ENCODE data around the gene TET3. TPM values are rescaled to one million over a fixed set of nuclear protein-coding genes. Genes with fewer than 3 reads are reported as not detected.

Gene TET3
- polyA plus RNA-seq, 1 donor from 2014 or later: 18.2 TPM

- Histone ChIP-seq H3K9ac (ENCODE audit: low read length) (no peak overlapping the region), H3K27me3 (ENCODE audit: insufficient read depth, low read depth, low read length) (no peaks in the 10 kb centered on the region), H3K79me2 (replicated peaks; ENCODE audit: insufficient read depth, low read length) (peaks cover 89% of the 10 kb centered on the region), H3K36me3 (ENCODE audit: insufficient read depth, low read length) (no peaks in the 10 kb centered on the region), H3F3A (ENCODE audit: insufficient read depth, low read length, poor library complexity, severe bottlenecking) (no peaks in the 10 kb centered on the region), H3K9me3 (ENCODE audit: low read length) (no peaks in the 10 kb centered on the region), H2AFZ (ENCODE audit: low read depth, low read length) (no peak overlapping the region), H4K20me1 (ENCODE audit: insufficient read depth) (peaks cover 33% of the 10 kb centered on the region), H3K4me3 (ENCODE audit: low read length) (no peak overlapping the region), H3K4me2 (ENCODE audit: low read length) (no peak overlapping the region), H3K9me2 (ENCODE audit: insufficient read depth, low read length) (no peaks in the 10 kb centered on the region), H3K27ac (ENCODE audit: low read length) (no peak overlapping the region)
- no peak for TF ChIP-seq POLR2AphosphoS5 (IDR thresholded peaks at IDR 0.05)
Observed at GRCh38 chr2:74026687-74027241, 42.1 kb downstream of the TET3 start.

DNA sequence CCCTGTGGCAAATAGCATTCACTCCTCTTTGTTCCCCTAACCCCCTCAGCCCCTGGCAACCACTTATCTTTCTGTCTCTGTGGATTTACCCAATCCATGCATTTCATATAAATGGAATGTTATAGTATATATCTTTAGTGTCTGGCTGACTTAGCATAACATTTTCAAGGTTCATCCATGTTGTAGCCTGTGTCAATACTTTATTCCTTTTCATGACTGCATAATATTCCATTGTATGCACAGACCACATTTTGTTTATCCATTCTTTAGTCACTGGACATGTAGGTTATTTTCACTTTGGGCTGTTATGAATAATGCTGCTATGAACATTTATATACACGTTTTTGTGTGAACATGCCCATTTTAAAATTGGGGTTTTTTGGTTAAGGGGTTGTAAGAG lies 42.8 kb downstream of the TET3 start:
- H3K27me3 ChIP-seq (ENCODE audit: insufficient read depth, low read depth, low read length): no peaks in the 10 kb centered on the region
- H3K4me2 ChIP-seq (ENCODE audit: low read length): no peak overlapping the region
- no peak for TF ChIP-seq RAD21 (conservative IDR thresholded peaks at IDR 0.05)
- no peak for TF ChIP-seq MXI1 (conservative IDR thresholded peaks at IDR 0.05; ENCODE audit: poor library complexity, severe bottlenecking)
- no peak for TF ChIP-seq REST (IDR thresholded peaks at IDR 0.05; ENCODE audit: borderline replicate concordance)
- no peak for TF ChIP-seq CTCF (IDR thresholded peaks at IDR 0.05; ENCODE audit: poor library complexity, severe bottlenecking)
- no peak for TF ChIP-seq EP300 (conservative IDR thresholded peaks at IDR 0.05; ENCODE audit: poor library complexity, severe bottlenecking)
- TF ChIP-seq POLR2AphosphoS5 (IDR thresholded peaks at IDR 0.05): no peak
- TF ChIP-seq SMC3 (conservative IDR thresholded peaks at IDR 0.05; ENCODE audit: poor library complexity): no peak
- no peak for TF ChIP-seq EZH2 (IDR thresholded peaks at IDR 0.05; ENCODE audit: borderline replicate concordance, insufficient read depth, low read length, poor library complexity, severe bottlenecking)
- no peak for TF ChIP-seq TAF1 (IDR thresholded peaks at IDR 0.05; ENCODE audit: low read depth)
- peaks cover 85% of the 10 kb centered on the region for H3K79me2 ChIP-seq (replicated peaks; ENCODE audit: insufficient read depth, low read length)
- H3K9ac ChIP-seq (ENCODE audit: low read length): no peak overlapping the region
- H3K9me3 ChIP-seq (ENCODE audit: low read length): no peaks in the 10 kb centered on the region
- H3K9me2 ChIP-seq (ENCODE audit: insufficient read depth, low read length): no peaks in the 10 kb centered on the region
- H2AFZ ChIP-seq (ENCODE audit: low read depth, low read length): no peak overlapping the region
- H3K27ac ChIP-seq (ENCODE audit: low read length): no peak overlapping the region
- peaks cover 33% of the 10 kb centered on the region for H4K20me1 ChIP-seq (ENCODE audit: insufficient read depth)
- H3F3A ChIP-seq (ENCODE audit: insufficient read depth, low read length, poor library complexity, severe bottlenecking): no peaks in the 10 kb centered on the region
- no peak overlapping the region for H3K4me3 ChIP-seq (ENCODE audit: low read length)
- H3K36me3 ChIP-seq (ENCODE audit: insufficient read depth, low read length): no peaks in the 10 kb centered on the region

DNA sequence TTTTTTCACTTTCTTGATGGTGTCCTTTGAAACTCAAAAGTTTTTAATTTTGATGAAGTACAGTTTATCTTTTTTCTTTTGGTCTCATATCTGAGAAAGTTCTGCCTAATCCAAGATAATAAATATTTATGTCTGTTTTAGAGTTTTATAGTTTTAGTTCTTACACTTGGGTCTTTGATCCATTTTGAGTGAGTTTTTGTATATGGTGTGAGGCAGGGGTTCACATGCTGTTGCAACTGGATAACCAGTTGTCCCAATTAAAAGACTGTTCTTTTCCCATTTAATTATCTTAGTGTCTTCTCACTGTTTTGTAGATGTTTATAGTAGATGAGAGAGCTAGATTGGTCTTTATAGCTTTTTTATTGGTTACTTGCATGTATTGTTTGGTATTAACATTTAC lies 43.6 kb downstream of the TET3 start:
- Histone ChIP-seq H2AFZ (ENCODE audit: low read depth, low read length) (no peak overlapping the region), H3F3A (ENCODE audit: insufficient read depth, low read length, poor library complexity, severe bottlenecking) (no peaks in the 10 kb centered on the region), H3K9ac (ENCODE audit: low read length) (no peak overlapping the region), H3K9me2 (ENCODE audit: insufficient read depth, low read length) (no peaks in the 10 kb centered on the region), H3K79me2 (replicated peaks; ENCODE audit: insufficient read depth, low read length) (peaks cover 83% of the 10 kb centered on the region), H3K27ac (ENCODE audit: low read length) (no peak overlapping the region), H3K4me2 (ENCODE audit: low read length) (no peak overlapping the region), H4K20me1 (ENCODE audit: insufficient read depth) (peaks cover 33% of the 10 kb centered on the region), H3K36me3 (ENCODE audit: insufficient read depth, low read length) (no peaks in the 10 kb centered on the region), H3K4me3 (ENCODE audit: low read length) (no peak overlapping the region), H3K27me3 (ENCODE audit: insufficient read depth, low read depth, low read length) (no peaks in the 10 kb centered on the region), H3K9me3 (ENCODE audit: low read length) (no peaks in the 10 kb centered on the region)
- no peak for TF ChIP-seq SMC3 (conservative IDR thresholded peaks at IDR 0.05; ENCODE audit: poor library complexity)
- no peak for TF ChIP-seq TAF1 (IDR thresholded peaks at IDR 0.05; ENCODE audit: low read depth)
- no peak for TF ChIP-seq MXI1 (conservative IDR thresholded peaks at IDR 0.05; ENCODE audit: poor library complexity, severe bottlenecking)
- TF ChIP-seq EP300 (conservative IDR thresholded peaks at IDR 0.05; ENCODE audit: poor library complexity, severe bottlenecking): no peak
- no peak for TF ChIP-seq POLR2AphosphoS5 (IDR thresholded peaks at IDR 0.05)
- TF ChIP-seq EZH2 (IDR thresholded peaks at IDR 0.05; ENCODE audit: borderline replicate concordance, insufficient read depth, low read length, poor library complexity, severe bottlenecking): no peak
- no peak for TF ChIP-seq RAD21 (conservative IDR thresholded peaks at IDR 0.05)
- no peak for TF ChIP-seq CTCF (IDR thresholded peaks at IDR 0.05; ENCODE audit: poor library complexity, severe bottlenecking)
- TF ChIP-seq REST (IDR thresholded peaks at IDR 0.05; ENCODE audit: borderline replicate concordance): no peak
